HEK293T (cell line): Measurements from ENCODE around the gene MRPL34.

ENCODE experiments used
- CTCF ChIA-PET: fragments of 350-600 bp; formaldehyde crosslinking; extraction: SDS; loops from one replicate; lab custom pipeline; 2021; ENCODE audit warnings: antibody characterized with exemption, inconsistent platforms; lab: Yijun Ruan, JAX
- POLR2A ChIA-PET: fragments of 350-600 bp; formaldehyde crosslinking; extraction: SDS; loops from one replicate; lab custom pipeline; 2020; ENCODE audit warnings: antibody characterized with exemption, inconsistent platforms; lab: Yijun Ruan, JAX
- DNase-seq: peaks from one replicate; pipeline ENCODE4 v3.0.0; 2012; ENCODE audit warnings: mixed read lengths; ENCODE audit errors: extremely low spot score
- ARNT ChIP-seq: fragments of 450-650 bp; IDR thresholded peaks from 2 replicates; pipeline ENCODE4 v1.6.1; 2017; ENCODE audit warnings: mild to moderate bottlenecking
- BHLHE40 ChIP-seq: fragments of 450-650 bp; IDR thresholded peaks from 2 replicates; pipeline ENCODE4 v1.6.1; 2016; ENCODE audit warnings: mild to moderate bottlenecking, moderate library complexity, borderline replicate concordance
- CTBP1 ChIP-seq: fragments of 450-650 bp; IDR thresholded peaks from 2 replicates; pipeline ENCODE4 v1.6.1; 2016; ENCODE audit warnings: borderline replicate concordance
- ELF4 ChIP-seq: fragments of 450-650 bp; IDR thresholded peaks from 2 replicates; pipeline ENCODE4 v1.6.1; 2017; ENCODE audit warnings: antibody characterized with exemption
- FOXA1 ChIP-seq: fragments of 450-650 bp; IDR thresholded peaks from 2 replicates; pipeline ENCODE4 v1.6.1; 2016; ENCODE audit warnings: mild to moderate bottlenecking
- FOXK2 ChIP-seq: fragments of 450-650 bp; IDR thresholded peaks from 2 replicates; pipeline ENCODE4 v1.6.1; 2016; ENCODE audit warnings: mild to moderate bottlenecking
- FOXM1 ChIP-seq: fragments of 450-650 bp; IDR thresholded peaks from 2 replicates; pipeline ENCODE4 v1.6.1; 2017; ENCODE audit warnings: mild to moderate bottlenecking, borderline replicate concordance
- HDGF ChIP-seq: fragments of 450-650 bp; IDR thresholded peaks from 2 replicates; pipeline ENCODE4 v1.6.1; 2017; ENCODE audit warnings: antibody characterized with exemption, borderline replicate concordance
- L3MBTL2 ChIP-seq: fragments of 450-650 bp; conservative IDR thresholded peaks from 2 replicates; pipeline ENCODE4 v1.6.1; 2016; ENCODE audit warnings: mild to moderate bottlenecking
- LEF1 ChIP-seq: fragments of 450-650 bp; IDR thresholded peaks from 2 replicates; pipeline ENCODE4 v1.6.1; 2017; ENCODE audit warnings: mild to moderate bottlenecking, borderline replicate concordance
- NFRKB ChIP-seq: fragments of 450-650 bp; IDR thresholded peaks from 2 replicates; pipeline ENCODE4 v1.6.1; 2016; ENCODE audit warnings: mild to moderate bottlenecking, moderate library complexity
- PKNOX1 ChIP-seq: fragments of 450-650 bp; IDR thresholded peaks from 2 replicates; pipeline ENCODE4 v1.6.1; 2016
- SP1 ChIP-seq: fragments of 450-650 bp; IDR thresholded peaks from 2 replicates; pipeline ENCODE4 v1.6.1; 2017
- SUZ12 ChIP-seq: fragments of 450-650 bp; IDR thresholded peaks from 2 replicates; pipeline ENCODE4 v1.6.1; 2016; ENCODE audit warnings: mild to moderate bottlenecking
- TARDBP ChIP-seq: fragments of 450-650 bp; IDR thresholded peaks from 2 replicates; pipeline ENCODE4 v1.6.1; 2016
- ZNF384 ChIP-seq: fragments of 450-650 bp; IDR thresholded peaks from 2 replicates; pipeline ENCODE4 v1.6.1; 2016

MRPL34 gene

GRCh38 chr19:17305517-17306284 is at the start of gene MRPL34:
Gene MRPL34 (plus strand): TSS chr19:17305872. CDS start chr19:17305893, 21 bp downstream.
- ChIA-PET CTCF (interaction anchor here (0.6 to 1.8 kb wide), 6 partner anchors 13 to 227 kb away, joined by 3 to 11 read pairs (median 4); partner anchors contain the start of gene BABAM1), POLR2A (interaction anchor here (0.6 to 6.2 kb wide), 8 partner anchors 11 to 231 kb away, joined by 3 to 107 read pairs (median 4); partner anchors contain the start of genes ANO8, BABAM1, GTPBP3 and OCEL1)
- DNase-seq = peak; percentile 79
- TF ChIP-seq L3MBTL2 (peak; percentile 68), FOXM1 (no peak), FOXK2 (no peak), PKNOX1 (no peak), SUZ12 (no peak), ARNT (no peak), HDGF (no peak), ZNF384 (no peak), FOXA1 (no peak), ELF4 (peak; percentile 13; the same call in 1 of the 2 replicates), CTBP1 (peak; percentile 68; the same call in 1 of the 2 replicates), TARDBP (no peak), BHLHE40 (no peak), NFRKB (no peak), LEF1 (no peak), SP1 (no peak)

GRCh38 chr19:17256130-17256529 is 49.5 kb upstream of the MRPL34 start:
- TF ChIP-seq CTBP1 = no peak
- TF ChIP-seq PKNOX1 = no peak
- CTCF ChIA-PET = no interaction called here
- DNase-seq = no peak
- POLR2A ChIA-PET = interaction anchor here (0.7 kb wide), 1 partner anchor 14 kb away, joined by 4 read pairs; no protein-coding TSS in a partner anchor

- no peak for TF ChIP-seq FOXM1
- POLR2A ChIA-PET = interaction anchor here (0.9 to 1.6 kb wide), 6 partner anchors 9 to 45 kb away, joined by 3 to 5 read pairs (median 3); partner anchors contain the start of genes OCEL1 and USE1
- CTCF ChIA-PET = interaction anchor here (0.7 to 1.4 kb wide), 3 partner anchors 11 to 34 kb away, joined by 3 to 5 read pairs (median 4); no protein-coding TSS in a partner anchor
- no peak for DNase-seq
These were observed 46.4 kb upstream of the MRPL34 start for GRCh38 chr19:17259118-17259780.

GRCh38 chr19:17259934-17260333 is 45.7 kb upstream of the MRPL34 start:
- POLR2A ChIA-PET = interaction anchor here (1.0 to 1.6 kb wide), 3 partner anchors 24 to 45 kb away, joined by 3 to 4 read pairs (median 3); partner anchors contain the start of gene USE1
- CTCF ChIA-PET = interaction anchor here (0.6 to 1.4 kb wide), 9 partner anchors 7 to 126 kb away, joined by 3 to 5 read pairs (median 4); no protein-coding TSS in a partner anchor
- DNase-seq = no peak
- TF ChIP-seq CTBP1 = no peak
- no peak for TF ChIP-seq NFRKB
- no peak for TF ChIP-seq SUZ12
- TF ChIP-seq L3MBTL2 = no peak

- DNase-seq = peak; percentile 91
- POLR2A ChIA-PET = interaction anchor here (1.5 to 1.6 kb wide), 2 partner anchors 25 to 46 kb away, joined by 3 to 4 read pairs; partner anchors contain the start of gene USE1
- CTCF ChIA-PET = interaction anchor here (0.6 to 1.4 kb wide), 11 partner anchors 8 to 125 kb away, joined by 3 to 6 read pairs (median 4); partner anchors contain the start of gene ANO8
- TF ChIP-seq L3MBTL2 (peak; percentile 57), ZNF384 (no peak; the same call in 1 of the 2 replicates), PKNOX1 (no peak), FOXA1 (no peak), FOXK2 (no peak)
These were observed 44.8 kb upstream of the MRPL34 start for GRCh38 chr19:17260842-17261325.

- TF ChIP-seq ARNT (no peak), TARDBP (no peak), CTBP1 (no peak), ZNF384 (no peak), SP1 (no peak), FOXA1 (no peak)
- ChIA-PET POLR2A (no interaction called here), CTCF (interaction anchor here (0.6 kb wide), 1 partner anchor 19 kb away, joined by 3 read pairs; no protein-coding TSS in a partner anchor)
- no peak for DNase-seq
These were observed 43.1 kb upstream of the MRPL34 start for GRCh38 chr19:17262557-17262956.
